Stimulated activated naive B cell treated with anti-CD40 and anti-IgM and Interleukin-4, amounts not matched to agents 10 μg/mL and 1 μg/mL and 100 μg/mL, for 72 hours (primary cell): ENCODE data around the gene AKT2.
A peak's percentile ranks its signal among the peaks of the same experiment; 100 is the strongest.

Experiments
- ATAC-seq, 2 donors: fragments of 150-1000 bp; cut with Tn5 transposase; replicated peaks; 2 replicates each; pipeline ENCODE4 v1.10.0; 2021; ENCODE audit warnings: moderate library complexity in 1 of 2
- DNase-seq: peaks from one replicate; pipeline ENCODE4 v3.0.0; 2021
- H3K27ac Mint-ChIP-seq: one replicate; pipeline ENCODE4 v1.8.0; 2022; ENCODE audit warnings: mild to moderate bottlenecking, mixed read lengths
- H3K27me3 Mint-ChIP-seq, 2 donors: one replicate each; pipeline ENCODE4 v1.8.0; 2022; ENCODE audit warnings: mixed read lengths in 2 of 2
- H3K36me3 Mint-ChIP-seq, 2 donors: one replicate each; pipeline ENCODE4 v1.8.0; 2022; ENCODE audit warnings: mixed read lengths in 2 of 2, mild to moderate bottlenecking in 1 of 2
- H3K4me1 Mint-ChIP-seq, 2 donors: one replicate each; pipeline ENCODE4 v1.8.0; 2022; ENCODE audit warnings: mixed read lengths in 2 of 2, mild to moderate bottlenecking in 1 of 2
- H3K4me3 Mint-ChIP-seq, 2 donors: one replicate each; pipeline ENCODE4 v1.8.0; 2022; ENCODE audit warnings: mild to moderate bottlenecking in 2 of 2, mixed read lengths in 2 of 2, moderate library complexity in 1 of 2
- H3K9me3 Mint-ChIP-seq, 2 donors: one replicate each; pipeline ENCODE4 v1.8.0; 2022; ENCODE audit warnings: mixed read lengths in 2 of 2, mild to moderate bottlenecking in 1 of 2

AKT2 gene

GRCh38 chr19:40313229-40313983, 28.3 kb upstream of the AKT2 start:
- DNase-seq (no peak), ATAC-seq (no peak)
- Mint-ChIP-seq H3K27me3 (no peaks in the 10 kb centered on the region), H3K27ac (no peak overlapping the region), H3K4me1 (no peaks in the 10 kb centered on the region), H3K4me3 (no peak overlapping the region), H3K36me3 (peaks cover 5 to 12% of the 10 kb centered on the region in 2 donors), H3K9me3 (no peaks in the 10 kb centered on the region)

- no peaks in the 10 kb centered on the region for H3K4me1 Mint-ChIP-seq
- H3K9me3 Mint-ChIP-seq = no peaks in the 10 kb centered on the region
- no peak for ATAC-seq
- H3K27me3 Mint-ChIP-seq = no peaks in the 10 kb centered on the region
- H3K4me3 Mint-ChIP-seq = no peak overlapping the region
- peaks cover 2 to 9% of the 10 kb centered on the region in 2 donors for H3K36me3 Mint-ChIP-seq
- H3K27ac Mint-ChIP-seq = no peak overlapping the region
- DNase-seq = no peak
Observed at GRCh38 chr19:40312533-40312932, 27.4 kb upstream of the AKT2 start.

- DNase-seq (no peak), ATAC-seq (no peak)
- H3K9me3 Mint-ChIP-seq = no peaks in the 10 kb centered on the region
- no peaks in the 10 kb centered on the region for H3K27me3 Mint-ChIP-seq
- no peaks in the 10 kb centered on the region for H3K36me3 Mint-ChIP-seq
- no peak overlapping the region for H3K4me3 Mint-ChIP-seq
- H3K4me1 Mint-ChIP-seq = peaks cover 0 to 6% of the 10 kb centered on the region in 2 donors
- H3K27ac Mint-ChIP-seq = no peak overlapping the region
Observed at GRCh38 chr19:40309666-40310065, 24.5 kb upstream of the AKT2 start.

GRCh38 chr19:40305403-40305802, 20.3 kb upstream of the AKT2 start:
- Mint-ChIP-seq H3K27ac (no peak overlapping the region), H3K27me3 (no peaks in the 10 kb centered on the region), H3K4me1 (peaks cover 8 to 17% of the 10 kb centered on the region in 2 donors), H3K36me3 (peaks cover 0 to 1% of the 10 kb centered on the region in 2 donors), H3K4me3 (no peak overlapping the region), H3K9me3 (no peaks in the 10 kb centered on the region)
- ATAC-seq = peak; percentile 85
- peak; percentile 50 for DNase-seq

GRCh38 chr19:40304306-40304705, 19.2 kb upstream of the AKT2 start:
- Mint-ChIP-seq H3K27me3 (no peaks in the 10 kb centered on the region), H3K9me3 (no peaks in the 10 kb centered on the region), H3K4me1 (peaks cover 8 to 17% of the 10 kb centered on the region in 2 donors), H3K27ac (no peak overlapping the region), H3K4me3 (no peak overlapping the region), H3K36me3 (peaks cover 0 to 1% of the 10 kb centered on the region in 2 donors)
- DNase-seq = no peak
- ATAC-seq = no peak

GRCh38 chr19:40303765-40304164, 18.6 kb upstream of the AKT2 start:
- H3K4me1 Mint-ChIP-seq = peaks cover 8 to 17% of the 10 kb centered on the region in 2 donors
- peaks cover 0 to 1% of the 10 kb centered on the region in 2 donors for H3K36me3 Mint-ChIP-seq
- peak overlapping the region; percentile 75 for H3K27ac Mint-ChIP-seq
- DNase-seq (no peak), ATAC-seq (peak in 1 of 2 donors; percentile 42)
- H3K9me3 Mint-ChIP-seq = no peaks in the 10 kb centered on the region
- no peaks in the 10 kb centered on the region for H3K27me3 Mint-ChIP-seq
- H3K4me3 Mint-ChIP-seq = peak overlapping the region in 1 of 2 donors; percentile 64

- Mint-ChIP-seq H3K27ac (no peak overlapping the region), H3K27me3 (no peaks in the 10 kb centered on the region), H3K36me3 (peaks cover 0 to 1% of the 10 kb centered on the region in 2 donors), H3K9me3 (no peaks in the 10 kb centered on the region), H3K4me3 (no peak overlapping the region), H3K4me1 (peaks cover 8 to 17% of the 10 kb centered on the region in 2 donors)
- DNase-seq (no peak), ATAC-seq (no peak)
Observed at GRCh38 chr19:40302224-40303011, 17.3 kb upstream of the AKT2 start.

- ATAC-seq (no peak), DNase-seq (no peak)
- Mint-ChIP-seq H3K4me3 (no peak overlapping the region), H3K36me3 (peaks cover 0 to 1% of the 10 kb centered on the region in 2 donors), H3K27me3 (no peaks in the 10 kb centered on the region), H3K9me3 (no peaks in the 10 kb centered on the region), H3K27ac (no peak overlapping the region), H3K4me1 (peaks cover 8 to 16% of the 10 kb centered on the region in 2 donors)
Observed at GRCh38 chr19:40300668-40301067, 15.5 kb upstream of the AKT2 start.

GRCh38 chr19:40298026-40298425, 12.9 kb upstream of the AKT2 start:
- no peaks in the 10 kb centered on the region for H3K36me3 Mint-ChIP-seq
- ATAC-seq (no peak), DNase-seq (no peak)
- H3K4me3 Mint-ChIP-seq = no peak overlapping the region
- H3K27ac Mint-ChIP-seq = no peak overlapping the region
- no peaks in the 10 kb centered on the region for H3K9me3 Mint-ChIP-seq
- H3K27me3 Mint-ChIP-seq = no peaks in the 10 kb centered on the region
- no peaks in the 10 kb centered on the region for H3K4me1 Mint-ChIP-seq

- Mint-ChIP-seq H3K36me3 (peaks cover 0 to 3% of the 10 kb centered on the region in 2 donors), H3K27ac (no peak overlapping the region), H3K4me1 (no peaks in the 10 kb centered on the region), H3K27me3 (no peaks in the 10 kb centered on the region), H3K9me3 (no peaks in the 10 kb centered on the region), H3K4me3 (no peak overlapping the region)
- ATAC-seq (no peak), DNase-seq (no peak)
Observed at GRCh38 chr19:40294560-40294959, 9.4 kb upstream of the AKT2 start.

- Mint-ChIP-seq H3K36me3 (peaks cover 3 to 8% of the 10 kb centered on the region in 2 donors), H3K27me3 (no peaks in the 10 kb centered on the region), H3K27ac (peak overlapping the region; percentile 94), H3K9me3 (no peaks in the 10 kb centered on the region), H3K4me3 (no peak overlapping the region), H3K4me1 (peaks cover 30 to 41% of the 10 kb centered on the region in 2 donors)
- ATAC-seq (no peak), DNase-seq (no peak)
Observed at GRCh38 chr19:40286971-40287421, 1.9 kb upstream of the AKT2 start.

- Mint-ChIP-seq H3K27ac (peak overlapping the region; percentile 96), H3K4me3 (peak overlapping the region; percentile 87 to 88), H3K4me1 (peaks cover 35 to 47% of the 10 kb centered on the region in 2 donors), H3K9me3 (no peaks in the 10 kb centered on the region), H3K27me3 (no peaks in the 10 kb centered on the region), H3K36me3 (peaks cover 0 to 8% of the 10 kb centered on the region in 2 donors)
- ATAC-seq (no peak), DNase-seq (no peak)
Observed at GRCh38 chr19:40286235-40286970, 1.3 kb upstream of the AKT2 start.

- ATAC-seq (peak; percentile 81 to 84), DNase-seq (peak; percentile 99)
- Mint-ChIP-seq H3K9me3 (no peaks in the 10 kb centered on the region), H3K36me3 (peaks cover 0 to 9% of the 10 kb centered on the region in 2 donors), H3K4me1 (peaks cover 41 to 55% of the 10 kb centered on the region in 2 donors), H3K4me3 (peak overlapping the region; percentile 87 to 88), H3K27ac (peak overlapping the region; percentile 96), H3K27me3 (no peaks in the 10 kb centered on the region)
Observed at GRCh38 chr19:40285353-40286234, 449 bp upstream of the AKT2 start.

- Mint-ChIP-seq H3K27me3 (no peaks in the 10 kb centered on the region), H3K9me3 (no peaks in the 10 kb centered on the region), H3K36me3 (peaks cover 0 to 19% of the 10 kb centered on the region in 2 donors), H3K4me1 (peaks cover 51 to 70% of the 10 kb centered on the region in 2 donors), H3K27ac (peak overlapping the region; percentile 96), H3K4me3 (peak overlapping the region; percentile 87 to 88)
- ATAC-seq (no peak), DNase-seq (no peak)
Observed at GRCh38 chr19:40284251-40284500, 969 bp downstream of the AKT2 start.
